Measurements from ENCODE around the gene RALY.

RALY gene

DNA sequence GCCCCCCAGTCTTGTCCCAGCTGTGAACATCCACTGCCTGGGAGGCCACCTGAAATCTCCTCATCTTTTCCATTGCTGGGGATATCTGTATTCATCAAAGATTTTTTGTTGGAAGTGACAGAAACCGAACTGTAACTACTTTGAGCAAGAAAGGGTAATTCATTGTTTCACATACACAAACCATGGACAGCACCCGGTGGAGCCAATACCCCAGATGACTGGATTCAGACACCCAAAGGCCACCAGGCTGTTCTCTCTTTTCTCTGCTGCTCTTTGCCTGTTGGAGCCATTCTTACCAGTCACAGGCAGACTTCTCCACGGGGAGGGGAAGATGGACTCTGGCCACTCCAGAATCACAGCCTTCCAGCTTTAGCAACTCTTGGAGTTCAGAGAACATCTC is 11.7 kb upstream of the RALY start:
- H3K27ac Mint-ChIP-seq = no peak overlapping the region
- H3K36me3 Mint-ChIP-seq (ENCODE audit: low read depth) = no peaks in the 10 kb centered on the region
- no peak overlapping the region for H3K4me3 Mint-ChIP-seq
- H3K4me1 Mint-ChIP-seq = peaks cover 8% of the 10 kb centered on the region
- peaks cover 13% of the 10 kb centered on the region for H3K27me3 Mint-ChIP-seq (ENCODE audit: low read depth)
- no peaks in the 10 kb centered on the region for H3K9me3 Mint-ChIP-seq
- TF ChIP-seq, protein P1, sequence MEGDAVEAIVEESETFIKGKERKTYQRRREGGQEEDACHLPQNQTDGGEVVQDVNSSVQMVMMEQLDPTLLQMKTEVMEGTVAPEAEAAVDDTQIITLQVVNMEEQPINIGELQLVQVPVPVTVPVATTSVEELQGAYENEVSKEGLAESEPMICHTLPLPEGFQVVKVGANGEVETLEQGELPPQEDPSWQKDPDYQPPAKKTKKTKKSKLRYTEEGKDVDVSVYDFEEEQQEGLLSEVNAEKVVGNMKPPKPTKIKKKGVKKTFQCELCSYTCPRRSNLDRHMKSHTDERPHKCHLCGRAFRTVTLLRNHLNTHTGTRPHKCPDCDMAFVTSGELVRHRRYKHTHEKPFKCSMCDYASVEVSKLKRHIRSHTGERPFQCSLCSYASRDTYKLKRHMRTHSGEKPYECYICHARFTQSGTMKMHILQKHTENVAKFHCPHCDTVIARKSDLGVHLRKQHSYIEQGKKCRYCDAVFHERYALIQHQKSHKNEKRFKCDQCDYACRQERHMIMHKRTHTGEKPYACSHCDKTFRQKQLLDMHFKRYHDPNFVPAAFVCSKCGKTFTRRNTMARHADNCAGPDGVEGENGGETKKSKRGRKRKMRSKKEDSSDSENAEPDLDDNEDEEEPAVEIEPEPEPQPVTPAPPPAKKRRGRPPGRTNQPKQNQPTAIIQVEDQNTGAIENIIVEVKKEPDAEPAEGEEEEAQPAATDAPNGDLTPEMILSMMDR (IDR thresholded peaks at IDR 0.05; ENCODE audit: unreplicated experiment in 3 of 3) = no peak

DNA sequence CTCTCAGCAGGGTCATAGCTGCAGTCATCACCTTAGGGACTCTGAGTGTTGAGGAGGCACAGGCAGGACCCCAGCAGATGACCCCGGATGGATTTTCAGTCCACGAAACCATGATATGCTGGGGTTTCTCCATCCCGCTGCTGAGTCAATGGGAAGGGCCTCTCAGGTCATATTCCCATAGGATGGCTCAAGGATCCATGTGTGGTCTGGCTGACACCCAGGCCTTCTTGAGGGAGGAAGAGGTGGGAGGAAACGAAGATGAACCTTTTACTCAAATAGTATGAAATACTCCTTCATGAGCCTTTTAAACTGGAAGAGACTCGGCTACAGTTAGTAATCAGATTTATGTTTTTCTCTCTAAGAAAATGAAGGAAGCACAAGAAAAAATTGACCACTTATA is 10.3 kb upstream of the RALY start:
- Mint-ChIP-seq H3K4me1 (peaks cover 8% of the 10 kb centered on the region), H3K36me3 (ENCODE audit: low read depth) (no peaks in the 10 kb centered on the region), H3K9me3 (no peaks in the 10 kb centered on the region), H3K27me3 (ENCODE audit: low read depth) (peaks cover 13% of the 10 kb centered on the region), H3K27ac (peak overlapping the region in 2 of 3 experiments; percentile 24 to 64), H3K4me3 (no peak overlapping the region)
- TF ChIP-seq, protein P1 (IDR thresholded peaks at IDR 0.05; ENCODE audit: unreplicated experiment in 3 of 3) = no peak

DNA sequence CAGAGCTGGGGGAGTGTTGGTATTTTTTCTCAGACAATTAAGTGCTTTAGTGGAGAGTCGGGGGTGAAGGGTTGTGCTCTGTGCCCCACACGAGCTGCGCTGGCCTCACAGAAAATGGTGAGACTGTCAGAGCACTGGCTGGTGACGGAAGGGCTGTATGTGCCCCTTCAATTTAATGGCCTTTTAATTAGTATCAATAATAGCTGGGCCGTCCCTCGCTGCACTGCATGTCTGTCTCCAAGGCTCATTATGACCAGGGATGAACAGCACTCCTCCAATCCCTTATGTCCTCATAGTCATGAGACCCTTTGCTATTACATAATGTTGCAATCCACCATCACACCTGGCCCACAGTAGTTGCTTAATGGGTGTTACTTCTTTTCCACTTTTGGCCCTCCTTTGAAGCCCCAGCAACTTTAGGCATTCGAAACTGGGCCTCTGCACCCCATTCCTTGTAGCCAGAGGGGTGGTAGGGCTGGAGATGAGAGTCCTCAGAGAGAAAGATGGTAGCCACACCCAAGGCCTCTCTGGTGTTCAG is 9.5 kb upstream of the RALY start:
- H3K36me3 Mint-ChIP-seq (ENCODE audit: low read depth) = no peaks in the 10 kb centered on the region
- peaks cover 7% of the 10 kb centered on the region for H3K27me3 Mint-ChIP-seq (ENCODE audit: low read depth)
- TF ChIP-seq, protein P1 (IDR thresholded peaks at IDR 0.05; ENCODE audit: unreplicated experiment in 3 of 3) = no peak
- H3K9me3 Mint-ChIP-seq = no peaks in the 10 kb centered on the region
- H3K4me1 Mint-ChIP-seq = peaks cover 8% of the 10 kb centered on the region
- no peak overlapping the region for H3K4me3 Mint-ChIP-seq
- H3K27ac Mint-ChIP-seq = peak overlapping the region in 2 of 3 experiments; percentile 60 to 64

DNA sequence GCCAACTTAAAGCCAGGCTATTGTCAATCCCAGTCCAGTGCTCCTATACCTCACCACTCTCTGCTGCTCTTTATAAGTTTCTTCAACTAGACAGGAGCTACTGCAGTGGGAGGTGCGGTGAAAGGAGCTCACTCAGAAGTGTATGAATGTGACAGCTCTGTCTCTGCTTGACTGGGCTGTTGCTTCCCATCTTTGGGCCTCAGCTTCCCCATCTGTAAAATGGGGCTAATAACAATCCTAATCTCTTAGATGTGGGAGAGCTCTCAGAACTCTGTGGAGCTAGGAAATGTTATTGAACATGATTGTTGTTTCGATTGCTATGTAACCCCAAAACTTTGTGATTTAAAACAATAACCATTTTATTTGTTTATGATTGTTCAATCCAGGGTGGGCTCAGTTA is 8.4 kb upstream of the RALY start:
- Mint-ChIP-seq H3K36me3 (ENCODE audit: low read depth) (no peaks in the 10 kb centered on the region), H3K9me3 (no peaks in the 10 kb centered on the region), H3K27me3 (ENCODE audit: low read depth) (no peaks in the 10 kb centered on the region), H3K4me3 (no peak overlapping the region), H3K4me1 (peaks cover 8% of the 10 kb centered on the region), H3K27ac (no peak overlapping the region)
- TF ChIP-seq, protein P1 (IDR thresholded peaks at IDR 0.05; ENCODE audit: unreplicated experiment in 3 of 3) = no peak

DNA sequence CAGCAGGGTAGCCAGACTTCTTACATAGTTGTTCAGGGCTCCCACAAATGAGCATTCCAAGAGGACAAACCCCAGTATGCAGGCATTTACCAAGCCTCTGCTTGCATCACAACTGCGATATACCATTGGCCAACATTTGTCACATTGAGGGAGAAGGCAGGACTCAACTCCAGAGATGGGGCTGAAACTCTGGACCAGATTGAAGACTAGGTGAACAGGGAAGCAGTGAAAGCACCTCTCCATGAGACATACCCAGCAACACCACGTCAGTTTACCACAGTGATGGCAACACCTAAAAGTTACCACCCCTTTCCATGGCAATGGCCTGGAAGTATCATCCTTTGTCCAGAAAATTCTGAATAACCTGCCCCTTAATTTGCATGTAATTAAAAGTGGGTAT is 7.9 kb upstream of the RALY start:
- Mint-ChIP-seq H3K9me3 (no peaks in the 10 kb centered on the region), H3K36me3 (ENCODE audit: low read depth) (no peaks in the 10 kb centered on the region), H3K27me3 (ENCODE audit: low read depth) (no peaks in the 10 kb centered on the region), H3K4me3 (no peak overlapping the region), H3K4me1 (peaks cover 8% of the 10 kb centered on the region), H3K27ac (no peak overlapping the region)
- TF ChIP-seq, protein P1 (IDR thresholded peaks at IDR 0.05; ENCODE audit: unreplicated experiment in 3 of 3) = no peak

DNA sequence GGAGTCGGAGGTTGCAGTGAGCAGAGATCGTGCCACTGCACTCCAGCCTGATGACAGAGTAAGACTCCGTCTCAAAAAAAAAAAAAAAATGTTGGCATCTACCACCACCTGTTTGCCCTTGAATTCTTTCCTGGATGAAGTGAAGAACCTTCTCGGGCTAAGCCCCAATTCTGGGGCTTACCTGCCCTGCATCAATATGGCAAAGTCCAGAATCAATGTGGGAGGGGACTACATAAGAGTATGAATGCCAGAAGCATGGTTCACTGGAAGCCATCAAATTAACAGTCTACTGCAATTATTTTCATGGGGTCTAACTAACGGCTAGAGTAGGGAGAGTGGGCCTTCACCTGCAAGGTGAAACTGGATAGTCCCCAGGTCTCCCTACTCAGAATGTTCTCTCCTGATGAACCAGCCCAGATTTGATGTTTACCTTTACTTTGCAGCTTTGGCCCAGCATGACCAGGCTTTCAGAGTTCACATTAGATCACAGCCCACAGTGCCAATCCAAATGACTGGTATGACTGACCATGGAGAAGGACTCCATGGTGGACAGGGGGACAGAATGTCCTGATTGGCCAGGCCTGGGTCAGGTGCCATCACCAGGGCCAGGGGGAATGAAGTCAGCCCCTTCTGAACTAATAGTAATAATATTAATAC is 7.0 kb upstream of the RALY start:
- Mint-ChIP-seq H3K27ac (no peak overlapping the region), H3K27me3 (ENCODE audit: low read depth) (no peaks in the 10 kb centered on the region), H3K36me3 (ENCODE audit: low read depth) (no peaks in the 10 kb centered on the region), H3K9me3 (no peaks in the 10 kb centered on the region), H3K4me1 (peaks cover 10% of the 10 kb centered on the region), H3K4me3 (no peak overlapping the region)
- TF ChIP-seq, protein P1 (IDR thresholded peaks at IDR 0.05; ENCODE audit: unreplicated experiment in 3 of 3) = no peak
